ENCODE results near the gene TMEM185B. TPM values are rescaled to one million over a fixed set of nuclear protein-coding genes. Genes with fewer than 3 reads are reported as not detected.

Gene TMEM185B
- total and polyA plus RNA-seq, 2 donors (not counting 3 experiments of a cell fraction or from before 2014, with no cell fraction given), result 29.9 to 31.8 TPM

- H3K27ac ChIP-seq (ENCODE audit: insufficient read depth, low read depth, low read length), result no peak overlapping the region
- DNase-seq (ENCODE audit: low read depth, low spot score), result no peak
- H3K4me1 ChIP-seq (ENCODE audit: control insufficient read depth, extremely low read depth, insufficient read depth, low read length), result peaks cover 37% of the 10 kb centered on the region
- H3K9ac ChIP-seq (replicated peaks; ENCODE audit: extremely low read depth, insufficient read depth, low read length), result no peak overlapping the region
- H3K4me3 ChIP-seq (replicated peaks in 1 of 3; ENCODE audit: insufficient read depth in 1 of 3, low read depth in 1 of 3, low read length in 3 of 3), result no peak overlapping the region
- no peaks in the 10 kb centered on the region for H3K9me3 ChIP-seq (replicated peaks; ENCODE audit: control insufficient read depth, insufficient read depth, low read length)
- H4K20me1 ChIP-seq (replicated peaks; ENCODE audit: control insufficient read depth, extremely low read depth, insufficient read depth, low read length), result no peaks in the 10 kb centered on the region
- POLR2A ChIA-PET, result no interaction called here
- dilution Hi-C loops (cut with MboI; ENCODE audit: extremely low pct_ligation_motif_present, low sequenced_read_pairs), result no loop called here
- no peaks in the 10 kb centered on the region for H3K79me2 ChIP-seq (ENCODE audit: control insufficient read depth, insufficient read depth, low read length)
- TF ChIP-seq FOS (IDR thresholded peaks at IDR 0.05; ENCODE audit: borderline replicate concordance, insufficient read depth, low read length) (no peak), POLR2AphosphoS5 (IDR thresholded peaks at IDR 0.05; ENCODE audit: insufficient read depth, low read depth, low read length) (no peak), CTCF (IDR thresholded peaks at IDR 0.05; ENCODE audit: extremely low read depth in 1 of 2, insufficient read depth in 1 of 2, low read depth in 1 of 2, low read length in 2 of 2) (no peak), GATA2 (IDR thresholded peaks at IDR 0.05; ENCODE audit: insufficient read depth, insufficient read length, low read depth, low read length) (no peak), JUN (IDR thresholded peaks at IDR 0.05; ENCODE audit: borderline replicate concordance, insufficient read depth, insufficient read length, low read depth) (no peak), POLR2A (IDR thresholded peaks at IDR 0.05; ENCODE audit: low read depth, low read length) (no peak)
- H3K27me3 ChIP-seq (ENCODE audit: control insufficient read depth in 2 of 2, insufficient read depth in 2 of 2, low read length in 2 of 2), result no peaks in the 10 kb centered on the region
- H3K36me3 ChIP-seq (ENCODE audit: control insufficient read depth in 2 of 2, extremely low read depth in 1 of 2, insufficient read depth in 2 of 2, low read length in 2 of 2), result no peaks in the 10 kb centered on the region
- no peak overlapping the region for H3K4me2 ChIP-seq (ENCODE audit: insufficient read depth, low read length)
- no TSS peak for BruUV-seq (replicated peaks)
- peak; percentile 77 for FAIRE-seq
- intact Hi-C loops (cut with micrococcal nuclease), result no loop called here
- H2AFZ ChIP-seq (ENCODE audit: low read depth, low read length), result peak overlapping the region; percentile 70
- CTCF ChIA-PET, result interaction anchor here (2.7 kb wide), 1 partner anchor 70 kb away, joined by 8 read pairs; no protein-coding TSS in a partner anchor
- no peaks in the 10 kb centered on the region for H3K9me1 ChIP-seq (replicated peaks; ENCODE audit: control insufficient read depth, extremely low read depth, insufficient read depth, low read length)
Observed at GRCh38 chr2:120243211-120243610, 20.0 kb upstream of the TMEM185B start.

- no peaks in the 10 kb centered on the region for H3K9me1 ChIP-seq (replicated peaks; ENCODE audit: control insufficient read depth, extremely low read depth, insufficient read depth, low read length)
- H3K4me1 ChIP-seq (ENCODE audit: control insufficient read depth, extremely low read depth, insufficient read depth, low read length), result peaks cover 34% of the 10 kb centered on the region
- intact Hi-C loops (cut with micrococcal nuclease) (no loop called here), dilution Hi-C loops (cut with MboI; ENCODE audit: extremely low pct_ligation_motif_present, low sequenced_read_pairs) (no loop called here)
- no peaks in the 10 kb centered on the region for H3K79me2 ChIP-seq (ENCODE audit: control insufficient read depth, insufficient read depth, low read length)
- DNase-seq (ENCODE audit: low read depth, low spot score) (no peak), FAIRE-seq (no peak)
- no peaks in the 10 kb centered on the region for H3K27me3 ChIP-seq (ENCODE audit: control insufficient read depth in 2 of 2, insufficient read depth in 2 of 2, low read length in 2 of 2)
- H3K9ac ChIP-seq (replicated peaks; ENCODE audit: extremely low read depth, insufficient read depth, low read length), result no peak overlapping the region
- H3K4me2 ChIP-seq (ENCODE audit: insufficient read depth, low read length), result no peak overlapping the region
- BruUV-seq (replicated peaks), result no TSS peak
- no peak overlapping the region for H3K4me3 ChIP-seq (replicated peaks in 1 of 3; ENCODE audit: insufficient read depth in 1 of 3, low read depth in 1 of 3, low read length in 3 of 3)
- no peak overlapping the region for H3K27ac ChIP-seq (ENCODE audit: insufficient read depth, low read depth, low read length)
- ChIA-PET CTCF (interaction anchor here (1.5 to 2.7 kb wide), 2 partner anchors 9 to 71 kb away, joined by 3 to 8 read pairs; no protein-coding TSS in a partner anchor), POLR2A (interaction anchor here (2.5 kb wide), 1 partner anchor 11 kb away, joined by 29 read pairs; the partner anchor contains the start of gene RALB)
- H4K20me1 ChIP-seq (replicated peaks; ENCODE audit: control insufficient read depth, extremely low read depth, insufficient read depth, low read length), result no peaks in the 10 kb centered on the region
- H3K9me3 ChIP-seq (replicated peaks; ENCODE audit: control insufficient read depth, insufficient read depth, low read length), result no peaks in the 10 kb centered on the region
- no peak overlapping the region for H2AFZ ChIP-seq (ENCODE audit: low read depth, low read length)
- no peaks in the 10 kb centered on the region for H3K36me3 ChIP-seq (ENCODE audit: control insufficient read depth in 2 of 2, extremely low read depth in 1 of 2, insufficient read depth in 2 of 2, low read length in 2 of 2)
- TF ChIP-seq MYC (IDR thresholded peaks at IDR 0.05; ENCODE audit: low read depth, low read length) (no peak), EZH2 (IDR thresholded peaks at IDR 0.05; ENCODE audit: borderline replicate concordance, low read depth, low read length, severe bottlenecking) (no peak), GATA2 (IDR thresholded peaks at IDR 0.05; ENCODE audit: insufficient read depth, insufficient read length, low read depth, low read length) (no peak), CTCF (IDR thresholded peaks at IDR 0.05; ENCODE audit: extremely low read depth in 1 of 2, insufficient read depth in 1 of 2, low read depth in 1 of 2, low read length in 2 of 2) (no peak), MAX (IDR thresholded peaks at IDR 0.05; ENCODE audit: insufficient read depth, insufficient read length) (no peak), JUN (IDR thresholded peaks at IDR 0.05; ENCODE audit: borderline replicate concordance, insufficient read depth, insufficient read length, low read depth) (no peak), POLR2AphosphoS5 (IDR thresholded peaks at IDR 0.05; ENCODE audit: insufficient read depth, low read depth, low read length) (no peak), FOS (IDR thresholded peaks at IDR 0.05; ENCODE audit: borderline replicate concordance, insufficient read depth, low read length) (no peak), POLR2A (IDR thresholded peaks at IDR 0.05; ENCODE audit: low read depth, low read length) (no peak)
Observed at GRCh38 chr2:120241684-120242083, 18.5 kb upstream of the TMEM185B start.
